D721Med (cell line): ENCODE data around the gene EIF2B1.

Experiments
- DNase-seq: peaks from one replicate; pipeline ENCODE4 v3.0.0; 2011; ENCODE audit warnings: low spot score; ENCODE audit not compliant: insufficient read length
- FAIRE-seq: peaks from 2 replicates; lab custom pipeline; 2011; peaks lifted over from hg19 to GRCh38; lab: Jason Lieb, UNC
- TF ChIP-seq, protein P1 (sequence below): IDR thresholded peaks from 2 replicates; pipeline ENCODE4 v1.5.1; 2012; ENCODE audit warnings: mild to moderate bottlenecking, control low read depth; ENCODE audit not compliant: insufficient read depth; ENCODE audit errors: missing control alignments

The EIF2B1 gene

DNA sequence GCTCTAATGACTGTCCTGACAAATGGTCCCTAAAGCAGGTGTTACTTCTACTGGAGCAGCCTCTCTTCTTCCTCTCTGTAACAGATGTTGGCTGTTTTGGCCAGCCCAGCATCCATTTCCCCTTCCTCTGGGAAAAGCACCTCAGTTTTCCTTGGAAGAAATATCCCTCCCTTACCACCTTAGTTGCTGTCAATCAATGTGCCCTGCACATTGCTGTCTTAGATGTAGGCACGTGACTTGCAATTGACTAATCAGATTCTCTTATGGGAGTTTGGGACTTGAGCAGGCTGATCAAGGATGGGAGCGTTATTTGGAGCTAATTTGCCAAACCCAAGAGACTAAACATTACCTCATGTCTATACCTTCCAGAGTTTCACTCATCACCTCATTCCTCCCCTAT lies 61.1 kb downstream of the EIF2B1 start:
- no peak for DNase-seq
- TF ChIP-seq, protein P1, sequence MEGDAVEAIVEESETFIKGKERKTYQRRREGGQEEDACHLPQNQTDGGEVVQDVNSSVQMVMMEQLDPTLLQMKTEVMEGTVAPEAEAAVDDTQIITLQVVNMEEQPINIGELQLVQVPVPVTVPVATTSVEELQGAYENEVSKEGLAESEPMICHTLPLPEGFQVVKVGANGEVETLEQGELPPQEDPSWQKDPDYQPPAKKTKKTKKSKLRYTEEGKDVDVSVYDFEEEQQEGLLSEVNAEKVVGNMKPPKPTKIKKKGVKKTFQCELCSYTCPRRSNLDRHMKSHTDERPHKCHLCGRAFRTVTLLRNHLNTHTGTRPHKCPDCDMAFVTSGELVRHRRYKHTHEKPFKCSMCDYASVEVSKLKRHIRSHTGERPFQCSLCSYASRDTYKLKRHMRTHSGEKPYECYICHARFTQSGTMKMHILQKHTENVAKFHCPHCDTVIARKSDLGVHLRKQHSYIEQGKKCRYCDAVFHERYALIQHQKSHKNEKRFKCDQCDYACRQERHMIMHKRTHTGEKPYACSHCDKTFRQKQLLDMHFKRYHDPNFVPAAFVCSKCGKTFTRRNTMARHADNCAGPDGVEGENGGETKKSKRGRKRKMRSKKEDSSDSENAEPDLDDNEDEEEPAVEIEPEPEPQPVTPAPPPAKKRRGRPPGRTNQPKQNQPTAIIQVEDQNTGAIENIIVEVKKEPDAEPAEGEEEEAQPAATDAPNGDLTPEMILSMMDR, result no peak
- no peak for FAIRE-seq

DNA sequence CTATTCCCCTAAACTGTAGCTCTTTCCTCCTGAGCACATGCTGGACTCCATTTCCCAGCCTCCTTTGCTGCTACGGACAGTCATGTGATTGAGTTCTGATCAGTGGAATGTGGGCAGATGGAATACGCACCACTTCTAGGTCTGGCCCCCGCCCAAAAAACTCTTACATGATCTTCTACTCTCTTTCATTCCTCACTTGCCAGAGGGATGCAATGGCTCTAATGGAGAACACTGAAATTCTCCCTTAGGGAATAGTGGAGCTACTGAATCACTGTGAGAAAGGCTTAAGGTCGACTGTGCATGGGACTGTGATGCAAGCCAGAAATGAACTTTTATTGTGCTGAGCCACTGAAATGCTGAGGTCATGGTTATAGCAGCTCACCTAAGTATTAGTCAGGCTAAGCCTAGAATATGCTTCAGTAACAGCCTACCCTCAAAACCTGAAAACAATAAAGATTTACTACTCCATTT lies 62.1 kb downstream of the EIF2B1 start:
- TF ChIP-seq, protein P1, result no peak
- FAIRE-seq (no peak), DNase-seq (no peak)
